Cardiac muscle cell (in vitro differentiated cells and primary cell): ENCODE measurements around the gene IL31. TPM values are rescaled to one million over a fixed set of nuclear protein-coding genes. Genes with fewer than 3 reads are reported as not detected.
"Not testable (repeated sequence)": the region's sequence is repeated elsewhere in the genome, so short reads cannot be mapped to it uniquely, and the experiment has no call there.

Experiments used
- DNase-seq, 2 donors: peaks; one replicate each; pipeline versions ENCODE4 v3.0.0 to v3.0.0-alpha.2; 2010 to 2017; ENCODE audit warnings: low read depth in 1 of 2, low spot score in 1 of 2
- H3K27ac ChIP-seq: fragments of 200-600 bp; sonication (generic); 2 replicates; pipeline ENCODE4 v1.5.1; 2016
- H3K27me3 ChIP-seq: fragments of 200-600 bp; sonication (generic); 2 replicates; pipeline ENCODE4 v1.6.0; 2016; ENCODE audit warnings: control low read depth
- H3K36me3 ChIP-seq: fragments of 200-600 bp; sonication (generic); 2 replicates; pipeline ENCODE4 v1.5.1; 2016; ENCODE audit warnings: control low read depth
- H3K4me1 ChIP-seq: fragments of 200-600 bp; sonication (generic); 2 replicates; pipeline ENCODE4 v1.8.1; 2017; ENCODE audit warnings: low read depth, mild to moderate bottlenecking, mixed run types
- H3K4me3 ChIP-seq: fragments of 200-600 bp; sonication (generic); 2 replicates; pipeline ENCODE4 v1.5.1; 2016; ENCODE audit warnings: mild to moderate bottlenecking
- H3K9me3 ChIP-seq: fragments of 200-600 bp; sonication (generic); 2 replicates; pipeline ENCODE4 v1.5.1; 2017; ENCODE audit warnings: low read depth, mild to moderate bottlenecking, control low read depth
- polyA plus RNA-seq: library from polyadenylated mRNA; unstranded; fragments of >200 nt; fragmentation: Nextera tagmentation; extraction: Ambion mirVana; gene quantifications from 2 replicates; pipeline ENCODE4 v1.2.1, GENCODE V29; 2016
- total RNA-seq: library from RNA; depleted of rRNA; stranded (reverse); fragments of >200 nt; gene quantifications from 2 replicates; pipeline ENCODE4 v1.2.3, GENCODE V29; 2016
- TF ChIP-seq, protein P1 (sequence below): IDR thresholded peaks from 2 replicates; pipeline ENCODE4 v1.5.1; 2012; ENCODE audit warnings: low read depth, mild to moderate bottlenecking, low read length

The IL31 gene
- total and polyA plus RNA-seq, 2 experiments from 2014 or later, result not detected

DNA sequence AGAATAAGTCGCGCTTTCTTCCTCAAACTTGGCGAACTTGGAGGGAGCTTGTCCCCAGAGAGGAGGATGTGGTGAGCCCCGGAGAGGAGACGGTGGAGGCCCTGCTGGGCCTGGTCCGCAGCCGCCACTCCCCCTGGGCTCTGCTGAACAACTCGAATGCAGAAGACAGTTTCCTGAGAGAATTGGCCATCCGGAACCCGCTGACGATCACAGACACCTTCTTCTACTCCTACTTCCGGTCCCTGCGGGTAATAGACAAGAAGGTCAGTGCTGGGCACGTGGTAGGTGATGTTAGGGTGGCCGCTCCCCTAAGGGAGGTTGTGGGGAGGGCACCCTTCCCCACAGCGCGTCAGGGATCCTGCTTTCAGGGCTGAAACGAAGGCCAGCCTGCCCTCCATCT is 10.5 kb upstream of the IL31 start:
- no peaks in the 10 kb centered on the region for H3K9me3 ChIP-seq
- no peak overlapping the region for H3K4me3 ChIP-seq
- peaks cover 14% of the 10 kb centered on the region for H3K27me3 ChIP-seq
- TF ChIP-seq, protein P1, sequence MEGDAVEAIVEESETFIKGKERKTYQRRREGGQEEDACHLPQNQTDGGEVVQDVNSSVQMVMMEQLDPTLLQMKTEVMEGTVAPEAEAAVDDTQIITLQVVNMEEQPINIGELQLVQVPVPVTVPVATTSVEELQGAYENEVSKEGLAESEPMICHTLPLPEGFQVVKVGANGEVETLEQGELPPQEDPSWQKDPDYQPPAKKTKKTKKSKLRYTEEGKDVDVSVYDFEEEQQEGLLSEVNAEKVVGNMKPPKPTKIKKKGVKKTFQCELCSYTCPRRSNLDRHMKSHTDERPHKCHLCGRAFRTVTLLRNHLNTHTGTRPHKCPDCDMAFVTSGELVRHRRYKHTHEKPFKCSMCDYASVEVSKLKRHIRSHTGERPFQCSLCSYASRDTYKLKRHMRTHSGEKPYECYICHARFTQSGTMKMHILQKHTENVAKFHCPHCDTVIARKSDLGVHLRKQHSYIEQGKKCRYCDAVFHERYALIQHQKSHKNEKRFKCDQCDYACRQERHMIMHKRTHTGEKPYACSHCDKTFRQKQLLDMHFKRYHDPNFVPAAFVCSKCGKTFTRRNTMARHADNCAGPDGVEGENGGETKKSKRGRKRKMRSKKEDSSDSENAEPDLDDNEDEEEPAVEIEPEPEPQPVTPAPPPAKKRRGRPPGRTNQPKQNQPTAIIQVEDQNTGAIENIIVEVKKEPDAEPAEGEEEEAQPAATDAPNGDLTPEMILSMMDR, result no peak
- no peak for DNase-seq
- H3K27ac ChIP-seq, result no peak overlapping the region
- no peaks in the 10 kb centered on the region for H3K36me3 ChIP-seq
- H3K4me1 ChIP-seq, result no peaks in the 10 kb centered on the region

DNA sequence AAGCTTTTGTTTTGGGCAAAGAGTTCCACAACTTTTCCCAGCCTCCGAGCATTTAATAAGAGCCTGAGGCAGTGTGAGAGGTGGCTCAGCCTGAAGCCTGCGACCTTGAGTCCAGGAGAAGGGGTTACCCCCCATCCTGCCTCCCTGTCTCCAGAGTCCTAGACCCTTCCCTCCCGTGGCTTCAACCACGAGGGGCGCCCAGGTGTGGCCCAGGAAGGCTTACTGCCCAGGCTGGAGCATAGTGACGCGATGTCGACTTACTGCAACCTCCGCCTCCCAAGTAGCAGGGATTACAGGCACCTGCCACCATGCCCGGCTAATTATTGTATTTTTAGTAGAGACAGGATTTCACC is 9.5 kb upstream of the IL31 start:
- Histone ChIP-seq H3K36me3 (no peaks in the 10 kb centered on the region), H3K27me3 (peaks cover 14% of the 10 kb centered on the region), H3K4me3 (peak overlapping the region; percentile 42), H3K27ac (no peak overlapping the region), H3K4me1 (no peaks in the 10 kb centered on the region), H3K9me3 (no peaks in the 10 kb centered on the region)
- DNase-seq, result no peak
- TF ChIP-seq, protein P1, result no peak

DNA sequence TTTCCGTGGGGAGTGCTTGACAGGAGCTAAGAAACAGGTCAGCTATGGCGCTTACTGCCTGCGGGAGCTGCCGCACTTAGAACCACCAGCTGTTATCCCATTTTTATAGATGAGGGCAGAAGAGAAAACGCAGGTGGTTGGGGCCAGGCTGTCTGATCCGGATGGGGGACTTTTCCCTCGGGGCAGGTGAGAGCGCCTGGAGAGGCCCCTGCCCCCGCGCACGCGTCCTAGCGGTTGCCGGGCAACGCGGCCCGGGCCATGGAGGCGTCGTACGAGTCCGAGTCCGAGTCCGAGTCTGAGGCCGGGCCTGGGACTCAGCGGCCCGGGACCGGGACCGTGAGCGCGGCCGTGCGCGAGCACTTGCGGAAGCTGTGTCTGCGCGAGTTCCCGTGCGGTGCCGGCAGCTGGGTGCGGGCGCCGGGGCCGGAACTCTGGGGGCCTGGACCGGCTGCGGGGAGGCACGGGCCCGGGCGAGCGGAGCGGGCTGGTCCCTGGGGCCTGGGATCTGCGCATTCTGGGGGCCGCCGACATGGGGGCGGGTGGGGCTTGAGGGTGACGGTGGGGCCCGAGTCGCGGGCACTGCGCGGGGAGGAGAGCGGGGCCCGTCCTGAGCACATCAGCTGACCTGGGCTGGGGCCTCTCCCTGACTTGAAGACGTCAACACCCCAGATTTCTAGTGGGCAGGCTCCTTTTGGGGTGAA is 9.0 kb upstream of the IL31 start, which contains the start of gene LRRC43:
TSS of gene LRRC43 (plus strand) at position 237 of the 701 bp plus-strand sequence. CDS start at position 259, 22 bp downstream.
- Histone ChIP-seq H3K4me1 (no peaks in the 10 kb centered on the region), H3K27me3 (peaks cover 14% of the 10 kb centered on the region), H3K36me3 (no peaks in the 10 kb centered on the region), H3K4me3 (peak within 1 kb of the TSS; percentile 42), H3K27ac (no peak within 1 kb of the TSS), H3K9me3 (no peaks in the 10 kb centered on the region)
- peak; percentile 45 to 63 for DNase-seq
- TF ChIP-seq, protein P1, result no peak

DNA sequence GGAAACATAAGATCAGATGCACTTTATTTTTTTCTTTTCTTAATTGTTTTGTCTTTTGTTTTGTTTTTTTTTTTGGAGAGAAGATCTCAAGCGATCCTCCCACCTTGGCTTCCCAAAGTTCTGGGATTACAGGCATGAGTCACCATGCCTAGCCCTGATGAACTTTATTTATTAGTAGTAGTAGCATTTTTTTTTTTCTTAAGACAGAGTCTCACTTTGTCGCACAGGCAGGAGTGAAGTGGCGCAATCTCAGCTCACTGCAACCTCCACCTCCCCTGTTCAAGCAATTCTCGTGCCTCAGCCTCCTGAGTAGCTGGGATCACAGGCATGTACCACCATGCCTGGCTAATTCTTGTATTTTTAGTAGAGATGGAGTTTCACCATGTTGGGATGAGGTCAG is 2.5 kb upstream of the IL31 start:
- not testable (repeated sequence) for H3K27me3 ChIP-seq, H3K4me3 ChIP-seq, DNase-seq, H3K4me1 ChIP-seq, H3K27ac ChIP-seq, H3K9me3 ChIP-seq, H3K36me3 ChIP-seq

DNA sequence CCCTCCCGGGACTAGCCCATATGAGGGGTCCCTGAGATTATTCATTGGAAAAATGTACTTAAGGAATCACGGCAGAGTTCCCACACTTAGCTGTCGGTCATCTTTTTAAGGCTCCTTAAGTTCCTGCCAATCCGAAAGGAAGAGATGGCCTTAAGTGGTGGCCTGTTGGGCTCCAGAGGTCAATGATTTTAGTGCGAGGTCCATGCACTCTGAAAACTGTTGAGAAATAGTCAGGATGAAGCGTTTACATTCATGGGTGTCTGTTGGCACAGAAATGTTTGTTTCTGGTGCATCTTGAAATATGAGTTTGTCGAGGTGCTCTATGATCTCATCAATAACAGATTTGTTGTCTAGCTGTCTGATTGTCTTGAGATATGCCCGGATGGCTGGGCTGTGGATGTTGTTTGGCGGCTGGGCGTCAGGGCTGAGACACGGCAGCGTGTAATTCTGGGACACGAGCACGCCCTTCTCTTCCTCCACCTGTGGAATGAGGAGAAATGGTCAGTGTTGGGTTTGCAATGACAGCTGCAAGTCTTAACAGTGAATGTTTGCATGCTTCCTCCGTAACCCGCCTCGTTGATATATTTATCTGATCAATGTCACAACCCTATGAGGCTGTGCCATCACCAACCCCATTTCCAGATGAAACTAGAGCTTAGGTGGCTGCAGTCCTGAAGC is 1.6 kb downstream of the IL31 start:
- DNase-seq, result no peak
- Histone ChIP-seq H3K4me1 (no peaks in the 10 kb centered on the region), H3K27me3 (no peaks in the 10 kb centered on the region), H3K9me3 (no peaks in the 10 kb centered on the region), H3K36me3 (no peaks in the 10 kb centered on the region), H3K4me3 (no peak overlapping the region), H3K27ac (no peak overlapping the region)
- TF ChIP-seq, protein P1, result no peak

DNA sequence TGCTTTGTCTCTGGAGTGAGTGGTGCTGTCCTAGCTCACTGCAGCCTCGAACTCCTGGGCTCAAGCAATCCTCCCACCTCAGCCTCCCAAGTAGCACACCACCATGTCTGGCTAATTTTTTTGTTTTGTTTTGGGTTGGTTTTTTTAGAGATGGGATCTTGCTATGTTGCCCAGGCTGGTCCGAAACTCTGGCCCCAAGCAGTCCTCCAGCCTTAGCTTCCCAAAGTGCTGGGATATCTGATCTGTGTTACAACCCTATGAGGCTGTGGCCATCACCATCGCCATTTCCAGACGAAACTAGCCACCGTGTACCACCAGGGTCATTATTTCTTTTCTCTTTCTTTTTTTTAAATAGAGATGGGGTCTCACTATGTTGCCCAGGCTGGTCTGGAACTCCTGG is 2.6 kb downstream of the IL31 start:
- Histone ChIP-seq H3K27me3 (no peaks in the 10 kb centered on the region), H3K4me1 (no peaks in the 10 kb centered on the region), H3K27ac (no peak overlapping the region), H3K9me3 (no peaks in the 10 kb centered on the region), H3K4me3 (no peak overlapping the region), H3K36me3 (no peaks in the 10 kb centered on the region)
- DNase-seq, result no peak
- TF ChIP-seq, protein P1, result no peak
